Activated naive CD4-positive, alpha-beta T cell treated with anti-CD3 and anti-CD28 coated beads, Interleukin-2, amount 50 U/mL, for 72 hours (primary cell): Measurements from ENCODE around the gene ARID5B. TPM values are rescaled to one million over a fixed set of nuclear protein-coding genes. Genes with fewer than 3 reads are reported as not detected.
"Not testable (repeated sequence)": the region's sequence is repeated elsewhere in the genome, so short reads cannot be mapped to it uniquely, and the experiment has no call there.

Experiments used
- ATAC-seq, 2 donors: fragments of 150-1000 bp; cut with Tn5 transposase; 2 replicates each; pipeline ENCODE4 v1.10.0; 2021; ENCODE audit warnings: mild to moderate bottlenecking in 2 of 2, moderate library complexity in 2 of 2
- DNase-seq, 2 donors: peaks; one replicate each; pipeline ENCODE4 v3.0.0; 2021 to 2022; ENCODE audit warnings: low spot score in 2 of 2
- H3K27ac Mint-ChIP-seq, 2 donors: one replicate each; pipeline ENCODE4 v1.8.0; 2022; ENCODE audit warnings: mild to moderate bottlenecking in 2 of 2, mixed read lengths in 2 of 2
- H3K36me3 Mint-ChIP-seq, 2 donors: one replicate each; pipeline ENCODE4 v1.8.0; 2022; ENCODE audit warnings: mixed read lengths in 2 of 2
- H3K9me3 Mint-ChIP-seq, 2 donors: one replicate each; pipeline ENCODE4 v1.8.0; 2022; ENCODE audit warnings: mixed read lengths in 2 of 2
- total RNA-seq, 2 donors: library from RNA; stranded (reverse); gene quantifications; one replicate each; pipeline ENCODE4 v1.2.3, GENCODE V29; 2022

ARID5B gene
- total RNA-seq, result 10 to 100 TPM; 52.1 to 95.4 TPM

GRCh38 chr10:61900829-61901792 lies at the start of gene ARID5B:
Gene ARID5B, plus strand, starts transcription at chr10:61901699. Its CDS starts 11 bp downstream, at chr10:61901710.
- H3K27ac Mint-ChIP-seq, result peak within 1 kb of the TSS; percentile 95 to 98
- peaks cover 27 to 32% of the 10 kb centered on the region in 2 donors for H3K36me3 Mint-ChIP-seq
- no peaks in the 10 kb centered on the region for H3K9me3 Mint-ChIP-seq
- no peak for ATAC-seq
- DNase-seq, result peak in 1 of 2 donors; percentile 47

DNA sequence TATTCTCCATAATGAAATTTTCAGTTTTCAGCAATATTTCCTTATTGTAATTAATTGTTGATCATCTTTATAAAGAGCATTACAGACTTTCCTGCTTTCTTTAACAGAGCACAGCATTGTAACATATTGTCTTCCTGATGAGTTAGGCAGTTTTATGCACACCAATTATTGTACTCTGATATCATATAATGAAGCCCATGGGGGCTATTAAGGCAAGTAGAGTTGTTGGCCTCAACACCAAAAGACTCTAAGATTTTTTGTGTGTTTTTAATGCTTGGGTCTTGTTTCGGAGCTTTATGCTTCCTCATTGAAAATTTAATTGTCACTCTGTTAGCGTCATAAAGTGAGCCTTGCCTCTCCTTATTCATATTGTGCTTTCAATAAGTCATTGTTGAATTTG lies 49.2 kb upstream of the ARID5B start:
- Mint-ChIP-seq H3K36me3 (no peaks in the 10 kb centered on the region), H3K9me3 (peaks cover 0 to 7% of the 10 kb centered on the region in 2 donors), H3K27ac (no peak overlapping the region)
- ATAC-seq (no peak), DNase-seq (no peak)

GRCh38 chr10:61855771-61856170 lies 45.7 kb upstream of the ARID5B start:
- H3K36me3 Mint-ChIP-seq, result no peaks in the 10 kb centered on the region
- DNase-seq, result no peak
- H3K9me3 Mint-ChIP-seq, result peaks cover 2 to 4% of the 10 kb centered on the region in 2 donors
- H3K27ac Mint-ChIP-seq, result no peak overlapping the region
- ATAC-seq, result no peak

GRCh38 chr10:61857746-61858145 lies 43.8 kb upstream of the ARID5B start:
- Mint-ChIP-seq H3K36me3 (no peaks in the 10 kb centered on the region), H3K9me3 (peaks cover 0 to 4% of the 10 kb centered on the region in 2 donors), H3K27ac (no peak overlapping the region)
- no peak for DNase-seq
- no peak for ATAC-seq

- ATAC-seq (no peak), DNase-seq (no peak)
- Mint-ChIP-seq H3K27ac (no peak overlapping the region), H3K9me3 (peaks cover 0 to 4% of the 10 kb centered on the region in 2 donors), H3K36me3 (no peaks in the 10 kb centered on the region)
These were observed 41.7 kb upstream of the ARID5B start for GRCh38 chr10:61859786-61860185.

DNA sequence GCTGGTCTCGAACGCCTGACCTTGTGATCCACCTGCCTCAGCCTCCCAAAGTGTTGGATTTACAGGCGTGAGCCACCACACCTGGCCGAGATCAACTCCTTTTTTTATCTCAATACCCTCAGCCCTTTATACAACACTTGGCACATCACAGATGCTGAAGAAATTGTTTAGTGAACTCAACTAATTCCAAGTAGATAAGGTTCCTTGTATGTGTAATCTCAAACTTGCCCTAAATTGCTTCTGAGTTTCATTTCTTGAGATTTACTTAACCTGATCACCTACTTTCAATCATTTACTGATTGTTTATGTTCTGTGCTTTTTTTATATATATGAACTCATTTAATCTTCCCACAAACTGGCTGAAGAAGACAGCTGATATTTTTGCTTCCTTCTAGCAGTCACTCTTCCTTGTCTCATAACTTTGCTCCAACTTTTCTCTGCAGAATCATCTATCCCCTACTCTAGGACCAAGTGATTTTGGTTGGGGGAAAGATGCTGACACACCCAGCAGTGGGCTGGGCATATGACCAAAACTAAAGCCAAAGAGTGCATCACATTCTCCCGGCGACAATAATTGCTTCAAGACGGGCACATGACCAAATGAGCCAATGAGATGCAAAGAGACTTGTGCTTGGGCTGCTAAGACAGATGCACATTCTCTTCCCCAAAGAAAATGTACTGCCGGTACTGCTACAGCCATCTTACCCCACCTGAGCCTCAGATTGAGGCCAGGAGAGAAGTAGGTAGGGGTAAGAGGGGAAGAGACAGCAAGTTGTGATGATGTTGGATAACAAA lies 40.3 kb upstream of the ARID5B start:
- Mint-ChIP-seq H3K27ac (no peak overlapping the region), H3K36me3 (no peaks in the 10 kb centered on the region), H3K9me3 (peaks cover 0 to 4% of the 10 kb centered on the region in 2 donors)
- ATAC-seq, result no peak
- no peak for DNase-seq

- H3K36me3 Mint-ChIP-seq, result no peaks in the 10 kb centered on the region
These were observed 37.5 kb upstream of the ARID5B start for GRCh38 chr10:61863981-61864380.

GRCh38 chr10:61866700-61867368 lies 34.7 kb upstream of the ARID5B start:
- ATAC-seq, result peak; percentile 47 to 80
- Mint-ChIP-seq H3K27ac (no peak overlapping the region), H3K9me3 (no peaks in the 10 kb centered on the region), H3K36me3 (no peaks in the 10 kb centered on the region)
- DNase-seq, result no peak

More at GRCh38 chr10:61863981-61864380, 37.5 kb upstream of the ARID5B start:
- H3K9me3 Mint-ChIP-seq, result peaks cover 0 to 4% of the 10 kb centered on the region in 2 donors
- H3K27ac Mint-ChIP-seq, result no peak overlapping the region
- ATAC-seq (no peak), DNase-seq (no peak)

GRCh38 chr10:61867374-61867773 lies 34.1 kb upstream of the ARID5B start:
- not testable (repeated sequence) for H3K9me3 Mint-ChIP-seq, H3K36me3 Mint-ChIP-seq, ATAC-seq
- DNase-seq, result peak in 1 of 2 donors; percentile 10
- H3K27ac Mint-ChIP-seq, result peak overlapping the region in 1 of 2 donors; percentile 39

GRCh38 chr10:61867817-61868216 lies 33.7 kb upstream of the ARID5B start:
- ATAC-seq, H3K9me3 Mint-ChIP-seq, H3K36me3 Mint-ChIP-seq: not testable (repeated sequence)
- peak in 1 of 2 donors; percentile 53 for DNase-seq
- peak overlapping the region in 1 of 2 donors; percentile 39 for H3K27ac Mint-ChIP-seq

- no peak for ATAC-seq
- no peak for DNase-seq
- Mint-ChIP-seq H3K9me3 (no peaks in the 10 kb centered on the region), H3K36me3 (no peaks in the 10 kb centered on the region), H3K27ac (no peak overlapping the region)
These were observed 32.3 kb upstream of the ARID5B start for GRCh38 chr10:61869041-61869675.

GRCh38 chr10:61869774-61870525 lies 31.5 kb upstream of the ARID5B start:
- ATAC-seq (no peak), DNase-seq (no peak)
- H3K9me3 Mint-ChIP-seq, result no peaks in the 10 kb centered on the region
- H3K36me3 Mint-ChIP-seq, result no peaks in the 10 kb centered on the region
- no peak overlapping the region for H3K27ac Mint-ChIP-seq

- H3K27ac Mint-ChIP-seq, result no peak overlapping the region
- DNase-seq (no peak), ATAC-seq (no peak)
- H3K9me3 Mint-ChIP-seq, result no peaks in the 10 kb centered on the region
- no peaks in the 10 kb centered on the region for H3K36me3 Mint-ChIP-seq
These were observed 31.0 kb upstream of the ARID5B start for GRCh38 chr10:61870526-61870895.

DNA sequence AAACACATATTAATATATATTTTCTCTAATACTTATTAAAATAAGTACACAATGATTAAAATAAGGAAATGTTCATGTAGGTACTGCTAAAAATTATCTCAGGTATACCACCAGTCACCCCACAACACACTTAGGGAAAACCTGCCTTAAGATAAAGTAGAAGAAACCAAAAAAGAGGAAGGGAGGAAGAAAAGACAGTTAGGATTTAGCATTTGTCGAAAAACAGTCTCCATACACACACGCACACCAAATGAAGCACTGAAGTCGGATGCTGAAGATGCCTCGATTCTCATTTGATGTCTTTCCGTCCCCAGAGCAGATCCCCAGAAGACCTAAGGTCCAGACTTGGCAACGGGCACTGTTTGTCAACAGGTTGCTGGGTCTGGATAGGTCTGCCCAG lies 30.0 kb upstream of the ARID5B start:
- DNase-seq, result no peak
- no peak overlapping the region for H3K27ac Mint-ChIP-seq
- no peaks in the 10 kb centered on the region for H3K9me3 Mint-ChIP-seq
- ATAC-seq, result no peak
- H3K36me3 Mint-ChIP-seq, result no peaks in the 10 kb centered on the region

DNA sequence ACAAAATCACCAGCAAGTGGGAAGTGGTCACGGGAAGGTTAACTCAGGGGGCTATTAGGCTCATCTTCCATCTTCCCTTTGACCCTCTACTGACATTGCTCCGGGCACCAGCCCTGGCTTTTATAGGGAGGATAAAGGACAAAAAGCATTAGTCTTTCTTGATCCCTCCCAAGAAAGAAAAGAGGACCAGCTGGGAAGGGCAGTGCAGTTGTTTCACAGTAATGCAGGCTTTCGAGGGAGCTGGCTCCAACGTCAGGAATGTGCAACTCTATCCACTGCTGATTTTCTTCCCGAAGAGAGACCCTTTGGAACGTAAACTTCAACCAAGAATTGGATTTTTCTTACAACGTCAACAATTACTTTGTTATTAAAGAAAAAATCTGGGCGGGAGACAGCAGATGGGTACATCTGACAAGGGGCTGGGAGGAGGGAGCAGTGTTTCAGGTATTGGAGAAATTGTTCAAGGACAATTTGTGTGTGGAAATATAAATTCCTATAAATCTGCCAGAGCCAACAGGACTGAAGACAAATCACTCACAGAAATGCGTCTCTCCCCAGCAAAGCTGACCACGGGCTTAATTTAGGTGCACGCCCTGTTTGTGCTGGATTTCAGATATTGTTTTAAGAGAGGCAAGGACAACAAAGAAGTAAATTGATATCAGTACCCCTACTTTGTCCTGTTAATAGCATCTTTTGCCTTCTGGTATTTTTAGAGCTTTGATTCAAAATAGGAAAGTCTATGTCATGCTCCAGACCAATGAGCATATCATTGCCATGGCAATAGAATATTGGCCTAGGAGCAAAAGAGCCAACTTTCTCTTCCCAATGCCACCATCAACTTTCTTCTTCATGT lies 23.4 kb upstream of the ARID5B start:
- peaks cover 0 to 1% of the 10 kb centered on the region in 2 donors for H3K36me3 Mint-ChIP-seq
- ATAC-seq, result no peak

More for the DNA sequence above, 23.4 kb upstream of the ARID5B start:
- Mint-ChIP-seq H3K9me3 (no peaks in the 10 kb centered on the region), H3K27ac (no peak overlapping the region)
- DNase-seq, result no peak
